NOMO-1 treated with DMSO at 0.1 percent for 48 hours (cell line): ENCODE results near the gene GEMIN7.

Experiments used
- DNase-seq: peaks from one replicate; lab custom pipeline; 2025; ENCODE audit not compliant: unreplicated experiment; lab: John Stamatoyannopoulos, UW

Gene GEMIN7

GRCh38 chr19:45082170-45082569 is 3.1 kb downstream of the GEMIN7 start:
- DNase-seq: no peak

- no peak for DNase-seq
These were observed 7.4 kb downstream of the GEMIN7 start for GRCh38 chr19:45086480-45086879.

DNA sequence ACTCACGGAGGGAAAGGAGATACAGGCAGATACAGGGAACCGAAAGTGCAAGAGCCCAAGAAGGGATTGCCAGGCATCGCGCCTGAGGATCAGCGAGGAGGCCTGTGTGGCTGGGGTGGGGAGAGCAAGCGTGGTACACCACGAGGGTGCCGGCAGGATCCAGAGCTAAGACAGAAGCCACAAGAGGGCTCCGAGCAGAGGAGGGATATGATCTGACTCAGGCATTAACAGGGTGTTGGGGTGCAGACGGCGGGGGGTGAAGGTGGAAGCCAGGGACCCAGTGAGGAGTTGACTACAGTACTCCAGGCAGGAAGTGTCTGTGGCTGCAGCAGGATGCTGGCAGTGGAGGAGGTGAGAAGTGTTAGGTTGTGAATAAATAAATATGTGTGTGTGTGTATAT is 8.5 kb downstream of the GEMIN7 start:
- no peak for DNase-seq

DNA sequence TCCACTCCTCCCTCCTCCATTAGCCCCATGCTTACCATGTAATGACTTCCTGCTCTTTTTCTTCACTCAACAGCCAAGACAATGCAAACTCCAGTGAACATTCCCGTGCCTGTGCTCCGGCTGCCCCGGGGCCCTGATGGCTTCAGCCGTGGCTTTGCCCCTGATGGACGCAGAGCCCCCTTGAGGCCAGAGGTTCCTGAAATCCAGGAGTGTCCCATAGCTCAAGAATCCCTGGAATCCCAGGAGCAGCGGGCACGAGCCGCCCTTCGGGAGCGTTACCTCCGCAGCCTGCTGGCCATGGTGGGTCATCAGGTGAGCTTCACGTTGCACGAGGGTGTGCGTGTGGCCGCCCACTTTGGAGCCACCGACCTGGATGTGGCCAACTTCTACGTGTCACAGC is 11.0 kb downstream of the GEMIN7 start:
- DNase-seq: no peak

DNA sequence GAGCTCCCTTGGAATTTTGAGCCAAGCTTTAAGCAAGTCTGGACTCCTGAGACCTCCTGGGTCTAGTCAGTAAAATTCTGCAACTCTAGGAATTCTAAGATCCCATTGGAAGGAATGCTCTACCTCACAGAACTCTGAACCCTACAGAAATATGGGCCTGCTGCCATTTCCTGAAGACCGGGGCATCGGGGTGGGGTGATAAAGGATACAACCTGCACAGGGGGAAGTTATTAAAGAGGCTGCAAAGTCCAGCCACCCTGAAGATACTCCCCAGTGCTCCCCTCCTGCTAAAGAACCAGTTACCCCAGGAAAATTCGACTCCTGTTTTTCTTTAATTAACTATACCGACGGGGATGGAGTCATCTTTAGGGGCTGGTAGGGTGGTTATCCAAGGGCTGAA is 11.5 kb downstream of the GEMIN7 start:
- DNase-seq: no peak

DNA sequence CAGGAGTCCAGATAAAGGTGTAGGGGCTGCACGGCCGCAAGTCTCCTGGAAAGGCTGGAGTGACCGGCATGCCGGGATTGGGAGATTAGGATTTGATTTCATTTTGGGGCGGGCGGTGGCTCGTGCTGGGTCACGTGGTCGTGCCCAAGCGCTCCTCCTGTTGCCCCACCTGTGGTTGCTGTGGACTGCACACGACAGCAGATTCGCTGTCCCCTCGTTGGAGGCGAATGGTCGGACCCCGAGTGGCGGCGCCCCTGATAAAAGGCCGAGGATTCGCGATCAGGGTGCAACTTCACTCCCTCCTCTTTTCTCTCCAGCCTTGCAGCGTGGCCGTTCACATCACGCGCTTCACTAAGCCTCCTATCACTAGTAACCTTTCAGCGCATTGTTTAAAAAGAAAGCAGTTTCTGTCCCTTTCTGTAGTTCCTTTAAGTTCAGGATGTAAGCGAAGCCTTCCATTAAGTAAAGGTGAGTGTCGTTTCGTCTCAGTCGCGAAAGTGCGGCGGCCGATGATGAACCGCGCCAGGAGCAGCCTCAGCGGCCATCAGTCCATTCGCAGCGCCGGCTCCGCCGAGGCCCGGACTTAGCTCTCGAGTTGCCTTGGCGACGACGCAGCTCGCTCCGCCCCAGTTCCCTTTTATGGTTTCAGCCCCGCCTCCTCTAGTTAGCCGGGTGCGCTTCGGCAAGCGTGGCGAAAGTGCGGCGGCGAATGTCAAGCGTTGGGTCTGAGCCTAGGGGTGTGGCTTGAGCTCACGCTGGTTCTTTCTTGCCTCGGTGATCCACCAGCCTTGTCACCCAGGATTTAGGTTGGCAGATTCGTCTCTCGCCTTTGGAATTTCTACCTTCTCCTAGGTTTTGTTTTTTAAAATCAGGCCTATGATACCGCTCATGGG is 12.2 kb downstream of the GEMIN7 start:
- peak; percentile 97 for DNase-seq

- DNase-seq: peak; percentile 94
These were observed 14.0 kb downstream of the GEMIN7 start, which contains the start of gene PPP1R37 for GRCh38 chr19:45092747-45093678. TSS of gene PPP1R37 (plus strand) at chr19:45093179. CDS start at chr19:45093326, 147 bp downstream.

- DNase-seq: no peak
These were observed 15.1 kb downstream of the GEMIN7 start for GRCh38 chr19:45094137-45094536.

DNA sequence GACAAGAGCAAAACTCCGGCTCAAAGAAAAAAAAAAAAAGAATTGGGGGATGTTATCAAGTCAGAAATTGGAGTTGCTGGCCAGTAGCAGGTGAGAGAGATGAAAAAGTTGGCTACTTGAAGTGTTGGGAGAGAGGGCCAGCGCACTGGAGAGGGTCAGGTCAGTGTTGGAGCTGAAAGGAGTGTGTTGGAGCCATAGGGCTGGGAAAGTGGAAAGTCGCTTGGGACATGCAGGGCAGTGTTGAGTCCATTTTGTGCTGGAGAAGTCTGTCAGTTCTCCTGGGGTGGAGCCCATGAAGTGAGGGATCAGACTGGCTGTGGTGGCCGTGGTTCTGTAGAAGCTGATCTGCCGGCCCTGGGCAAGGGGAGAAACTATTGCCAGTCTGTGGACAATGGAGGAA is 15.6 kb downstream of the GEMIN7 start:
- no peak for DNase-seq

GRCh38 chr19:45095496-45096413 is 16.7 kb downstream of the GEMIN7 start:
- DNase-seq: no peak

DNA sequence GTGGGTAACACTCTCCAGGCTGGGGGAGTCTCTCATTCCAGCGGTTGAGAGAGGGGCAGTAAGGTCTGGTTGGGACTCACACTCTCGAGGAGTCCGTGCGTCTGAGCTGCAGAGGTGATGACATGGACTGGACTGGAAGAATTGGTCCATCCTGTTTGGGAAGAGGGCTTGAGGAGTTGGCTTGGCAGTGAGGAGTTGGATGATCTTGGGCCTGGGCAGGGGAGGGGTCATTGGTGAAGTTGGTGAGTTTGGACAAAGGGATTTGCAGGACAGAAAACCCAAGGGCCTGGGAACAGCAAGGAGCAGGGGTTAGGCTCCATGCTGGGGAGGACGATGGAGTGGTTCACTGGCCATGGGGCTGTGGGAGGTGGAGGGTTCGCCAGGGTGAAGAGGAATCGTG is 17.6 kb downstream of the GEMIN7 start:
- no peak for DNase-seq

GRCh38 chr19:45097450-45097775 is 18.4 kb downstream of the GEMIN7 start:
- no peak for DNase-seq

DNA sequence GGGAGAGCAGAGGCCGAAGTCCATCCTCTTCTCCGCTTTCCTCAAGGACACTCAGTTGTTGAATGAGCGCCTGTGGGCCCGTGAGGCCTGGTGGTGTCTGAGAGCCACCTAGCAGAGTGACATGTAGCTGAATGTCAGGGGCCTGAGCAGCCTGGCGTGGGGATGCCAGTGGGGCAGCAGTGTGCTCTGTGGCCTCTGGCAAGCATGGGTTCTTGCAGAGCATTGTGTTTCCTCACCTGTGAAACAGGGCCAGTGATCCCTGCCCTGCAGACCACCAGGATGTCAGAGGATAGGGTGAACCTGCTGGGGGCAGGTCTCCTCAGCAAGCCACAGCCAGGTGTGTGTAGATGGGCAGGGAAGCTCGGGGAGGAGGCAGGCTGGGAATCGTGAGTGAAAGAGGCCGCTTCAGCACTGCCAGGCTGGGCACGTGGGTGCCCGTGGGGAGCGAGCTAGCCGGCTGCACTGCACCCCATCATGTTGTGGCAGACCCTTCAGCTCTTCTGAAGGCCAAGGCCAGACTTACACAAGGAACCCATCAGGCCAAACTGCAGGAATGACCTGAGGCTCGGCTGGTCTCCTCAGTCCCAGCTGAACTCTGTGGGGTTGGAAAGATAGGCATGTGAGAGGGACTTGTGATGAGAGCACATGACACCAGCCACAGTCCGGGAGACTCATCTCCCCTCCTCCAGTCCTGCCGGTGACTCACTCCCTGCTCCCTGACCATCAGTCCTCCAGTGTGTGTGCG is 18.9 kb downstream of the GEMIN7 start:
- DNase-seq: no peak

DNA sequence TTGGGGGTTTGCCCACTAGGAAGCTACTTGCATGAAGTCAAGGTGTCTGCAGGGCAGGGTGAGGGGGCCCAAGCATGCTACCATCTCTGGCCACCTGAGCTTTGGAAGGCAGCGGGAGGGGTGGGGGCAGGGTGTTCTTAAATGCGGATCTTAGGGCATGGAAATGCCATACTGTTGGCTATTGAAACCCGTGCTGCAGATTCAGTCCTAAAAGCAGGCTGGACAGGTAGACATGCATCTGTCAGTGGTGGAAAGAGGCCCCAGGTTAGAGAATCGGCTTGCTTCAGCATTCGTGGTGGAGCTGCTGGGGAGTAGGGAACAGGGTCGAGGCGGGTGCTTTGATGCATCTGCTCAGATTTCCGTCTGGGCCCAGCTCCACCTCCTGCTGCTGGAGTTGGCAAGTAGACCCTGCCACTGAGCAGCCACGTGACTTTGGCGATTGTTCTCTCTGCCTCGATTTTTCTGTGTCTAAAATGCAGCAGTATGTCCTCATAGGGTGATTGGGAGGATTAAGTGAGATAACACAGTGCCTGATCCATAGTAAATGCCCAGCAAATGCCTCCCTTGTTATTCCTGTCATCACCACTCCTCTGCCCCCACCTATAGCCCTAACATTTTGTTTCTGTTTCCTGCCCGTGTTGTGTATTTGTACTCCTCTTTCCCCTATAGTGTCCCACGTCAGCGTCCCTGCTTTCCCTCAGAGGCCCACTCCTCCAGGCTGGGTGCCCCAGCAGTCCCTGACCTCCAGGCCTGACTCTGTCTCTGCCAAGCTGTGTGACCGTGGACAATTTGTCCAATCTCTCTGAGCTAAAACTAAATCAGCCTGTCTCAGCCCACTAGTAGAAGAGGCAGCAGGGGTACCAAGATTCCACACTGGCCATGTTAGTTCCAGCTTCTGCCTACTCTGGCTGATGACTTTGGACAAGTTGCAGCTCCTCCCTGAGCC is 19.7 kb downstream of the GEMIN7 start:
- DNase-seq: no peak

DNA sequence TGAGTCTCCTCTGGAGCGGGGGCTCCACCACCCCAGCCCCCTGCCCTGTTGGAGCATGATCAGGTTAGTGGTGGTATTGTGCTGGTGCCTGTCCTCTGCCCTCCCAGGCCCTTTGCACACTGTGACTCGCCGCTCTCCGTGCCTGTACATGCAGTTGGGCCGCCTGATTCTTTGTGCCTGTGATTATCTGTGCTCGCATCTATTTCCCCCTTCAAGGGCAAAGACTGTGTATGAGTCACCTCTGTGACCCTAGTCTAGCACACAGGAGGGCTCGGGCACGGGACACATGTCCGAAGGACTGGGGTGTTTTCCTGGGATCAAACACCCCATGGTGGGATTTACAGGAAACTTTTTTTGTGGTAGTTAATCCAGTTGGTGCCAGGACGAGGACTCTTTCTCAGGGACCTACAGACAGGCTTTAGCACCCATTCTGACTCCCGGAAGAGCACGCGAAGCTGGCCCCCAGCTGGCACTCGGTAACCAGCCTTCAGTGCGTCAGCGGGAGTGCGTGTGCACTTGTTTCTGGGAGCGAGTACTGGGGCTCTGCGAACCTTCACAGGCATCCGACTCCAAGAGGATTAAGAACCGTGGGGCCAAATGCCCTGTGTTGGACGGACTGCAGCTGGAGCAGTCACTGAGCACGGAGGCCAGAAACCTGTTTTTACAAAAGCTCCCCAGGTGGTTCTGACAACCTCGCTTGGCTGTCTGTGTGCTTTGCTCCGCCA is 20.6 kb downstream of the GEMIN7 start:
- DNase-seq: no peak

- DNase-seq: no peak
These were observed 21.1 kb downstream of the GEMIN7 start for GRCh38 chr19:45100201-45100600.

DNA sequence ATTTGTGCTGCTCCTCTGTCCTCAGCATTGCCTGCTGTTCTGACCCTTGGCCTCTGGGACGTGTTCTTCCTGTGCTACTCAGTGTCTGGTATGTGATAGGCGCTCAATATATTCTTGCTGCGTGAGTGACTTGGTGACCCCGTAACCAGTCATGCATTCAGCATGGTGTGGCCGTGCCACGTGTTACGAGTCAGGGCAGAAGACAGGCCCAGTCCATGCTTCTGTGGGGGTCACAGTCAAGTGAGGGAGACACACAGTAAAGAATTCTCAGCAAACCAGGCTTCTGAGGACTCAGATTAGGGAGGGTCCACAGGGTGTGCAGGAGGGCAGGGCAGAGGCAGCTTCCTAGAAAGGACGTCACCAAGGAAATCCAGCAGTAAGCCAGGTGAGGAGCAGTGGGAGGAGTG is 21.8 kb downstream of the GEMIN7 start:
- DNase-seq: no peak

DNA sequence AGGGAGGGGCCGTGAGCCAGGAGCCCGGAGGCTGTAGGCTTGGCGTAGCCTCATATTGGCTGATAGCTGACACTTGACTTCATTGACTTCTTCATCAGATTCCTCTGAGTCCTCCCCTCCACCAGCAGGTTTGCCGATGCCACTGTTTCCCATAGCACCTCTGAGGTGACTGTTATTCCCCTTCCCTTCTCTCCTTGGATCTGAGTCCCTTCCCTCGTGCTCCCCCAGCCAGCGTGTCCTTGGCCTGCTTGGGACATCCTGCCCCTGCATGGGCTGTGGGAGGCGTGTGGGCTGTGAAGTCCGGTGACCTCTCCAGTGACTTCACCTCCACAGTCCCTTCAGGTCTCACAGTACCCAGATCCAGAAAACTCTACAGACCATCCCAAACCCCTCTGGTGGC is 22.7 kb downstream of the GEMIN7 start:
- no peak for DNase-seq
